GM12892 (cell line): Measurements from ENCODE around the gene RAPGEF1.

Experiments used
- POLR2AphosphoS5 ChIP-seq: IDR thresholded peaks from 2 replicates; pipeline ENCODE4 v1.6.1; 2011; ENCODE audit warnings: low read depth, low read length, control low read depth
- TAF1 ChIP-seq: IDR thresholded peaks from 2 replicates; pipeline ENCODE4 v1.6.1; 2011; ENCODE audit warnings: low read depth, mild to moderate bottlenecking, control low read depth, low read length, borderline replicate concordance

DNA sequence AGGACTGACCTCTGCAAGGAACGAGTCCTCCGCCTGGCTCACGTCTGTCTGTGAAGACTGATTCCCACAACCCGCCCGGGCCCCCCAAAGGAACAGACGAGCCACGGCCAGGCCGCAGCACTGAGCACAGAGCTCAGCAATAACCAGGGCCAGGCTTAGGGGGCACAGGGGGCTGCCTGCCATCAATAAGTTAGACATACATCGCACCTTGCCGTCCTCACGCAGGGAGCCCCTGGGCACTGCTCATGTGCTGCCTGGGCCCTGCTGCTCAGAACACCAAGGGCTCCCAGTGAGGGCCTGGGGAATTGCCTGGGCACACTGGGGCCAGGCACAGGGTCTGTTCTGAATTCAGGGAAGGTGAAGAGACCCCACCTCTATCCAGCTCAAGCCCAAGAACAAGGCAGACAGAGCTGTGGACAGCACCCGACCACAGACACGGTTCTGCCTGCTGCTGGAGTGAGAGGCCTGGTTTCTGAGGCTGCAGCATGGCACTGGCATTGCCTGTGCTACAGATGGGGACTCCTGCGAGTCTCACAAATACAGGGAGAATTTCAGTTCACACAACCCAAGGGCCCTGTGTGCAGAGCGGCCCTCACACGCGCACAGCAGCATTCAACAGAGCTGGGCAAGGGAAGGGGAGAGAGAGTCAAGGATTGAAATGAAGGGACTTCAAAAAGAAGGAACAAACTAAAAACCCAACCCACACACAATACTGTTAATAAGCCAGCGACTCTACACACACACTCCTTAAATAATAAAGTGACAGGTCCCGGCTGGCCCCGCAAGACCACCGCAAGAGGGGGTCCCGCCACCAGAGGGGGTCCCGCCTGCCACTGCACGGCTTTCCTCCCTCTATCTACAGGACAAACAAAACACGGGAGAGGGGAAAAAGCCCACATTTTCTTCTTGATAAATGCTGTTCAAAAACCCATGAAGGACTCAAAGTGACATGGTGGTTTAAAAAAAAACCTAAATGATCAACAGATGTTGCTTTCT is 162.6 kb downstream of the RAPGEF1 start:
- TF ChIP-seq TAF1, result no peak
- no peak for TF ChIP-seq POLR2AphosphoS5
